Vagina (tissue), 2 donors: ENCODE data around the gene AIG1.

Source experiments
- POLR2A ChIP-seq, 2 donors: fragments of 450-650 bp; IDR thresholded peaks; one replicate each; pipeline ENCODE4 v1.6.1; 2017; ENCODE audit warnings: antibody characterized with exemption in 2 of 2, mild to moderate bottlenecking in 2 of 2, moderate library complexity in 2 of 2
- TF ChIP-seq, protein P1 (sequence below), 3 experiments: fragments of 450-650 bp in 2 of 3; fragments of 200-600 bp in 1 of 3; sonication (generic) in 1 of 3; IDR thresholded peaks; one replicate each; pipeline ENCODE4 v1.5.1; 2017 to 2019; ENCODE audit warnings: antibody characterized with exemption in 3 of 3, mild to moderate bottlenecking in 2 of 3, moderate library complexity in 2 of 3

DNA sequence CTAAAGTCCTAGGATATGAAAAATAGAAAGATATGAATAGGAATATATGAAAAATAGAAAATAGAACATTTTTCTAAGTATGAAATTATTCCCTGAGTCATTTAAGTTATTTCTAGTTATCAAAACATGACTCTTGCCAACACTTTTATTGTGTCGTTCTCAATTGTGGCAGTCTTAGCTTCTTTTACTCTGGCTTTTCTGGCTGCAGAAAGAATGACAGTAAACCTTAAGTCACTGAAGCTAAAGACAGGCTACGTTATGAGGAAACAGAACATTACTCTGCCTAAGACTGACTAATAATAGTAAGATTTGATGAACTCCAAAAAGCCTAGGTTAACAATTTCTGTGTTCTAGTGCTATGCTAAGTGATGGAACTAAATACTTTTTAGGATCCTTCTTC is 74.6 kb downstream of the AIG1 start:
- no peak for TF ChIP-seq POLR2A (IDR thresholded peaks at IDR 0.05)
- TF ChIP-seq, protein P1, sequence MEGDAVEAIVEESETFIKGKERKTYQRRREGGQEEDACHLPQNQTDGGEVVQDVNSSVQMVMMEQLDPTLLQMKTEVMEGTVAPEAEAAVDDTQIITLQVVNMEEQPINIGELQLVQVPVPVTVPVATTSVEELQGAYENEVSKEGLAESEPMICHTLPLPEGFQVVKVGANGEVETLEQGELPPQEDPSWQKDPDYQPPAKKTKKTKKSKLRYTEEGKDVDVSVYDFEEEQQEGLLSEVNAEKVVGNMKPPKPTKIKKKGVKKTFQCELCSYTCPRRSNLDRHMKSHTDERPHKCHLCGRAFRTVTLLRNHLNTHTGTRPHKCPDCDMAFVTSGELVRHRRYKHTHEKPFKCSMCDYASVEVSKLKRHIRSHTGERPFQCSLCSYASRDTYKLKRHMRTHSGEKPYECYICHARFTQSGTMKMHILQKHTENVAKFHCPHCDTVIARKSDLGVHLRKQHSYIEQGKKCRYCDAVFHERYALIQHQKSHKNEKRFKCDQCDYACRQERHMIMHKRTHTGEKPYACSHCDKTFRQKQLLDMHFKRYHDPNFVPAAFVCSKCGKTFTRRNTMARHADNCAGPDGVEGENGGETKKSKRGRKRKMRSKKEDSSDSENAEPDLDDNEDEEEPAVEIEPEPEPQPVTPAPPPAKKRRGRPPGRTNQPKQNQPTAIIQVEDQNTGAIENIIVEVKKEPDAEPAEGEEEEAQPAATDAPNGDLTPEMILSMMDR (IDR thresholded peaks at IDR 0.05): no peak
